NCI-H226 (cell line): ENCODE results near the gene SLC20A1.
A peak's percentile ranks its signal among the peaks of the same experiment; 100 is the strongest.
"Not testable (repeated sequence)": the region's sequence is repeated elsewhere in the genome, so short reads cannot be mapped to it uniquely, and the experiment has no call there.

Source experiments
- DNase-seq: peaks from one replicate; pipeline ENCODE4 v3.0.0-alpha.2; 2015

SLC20A1 gene

DNA sequence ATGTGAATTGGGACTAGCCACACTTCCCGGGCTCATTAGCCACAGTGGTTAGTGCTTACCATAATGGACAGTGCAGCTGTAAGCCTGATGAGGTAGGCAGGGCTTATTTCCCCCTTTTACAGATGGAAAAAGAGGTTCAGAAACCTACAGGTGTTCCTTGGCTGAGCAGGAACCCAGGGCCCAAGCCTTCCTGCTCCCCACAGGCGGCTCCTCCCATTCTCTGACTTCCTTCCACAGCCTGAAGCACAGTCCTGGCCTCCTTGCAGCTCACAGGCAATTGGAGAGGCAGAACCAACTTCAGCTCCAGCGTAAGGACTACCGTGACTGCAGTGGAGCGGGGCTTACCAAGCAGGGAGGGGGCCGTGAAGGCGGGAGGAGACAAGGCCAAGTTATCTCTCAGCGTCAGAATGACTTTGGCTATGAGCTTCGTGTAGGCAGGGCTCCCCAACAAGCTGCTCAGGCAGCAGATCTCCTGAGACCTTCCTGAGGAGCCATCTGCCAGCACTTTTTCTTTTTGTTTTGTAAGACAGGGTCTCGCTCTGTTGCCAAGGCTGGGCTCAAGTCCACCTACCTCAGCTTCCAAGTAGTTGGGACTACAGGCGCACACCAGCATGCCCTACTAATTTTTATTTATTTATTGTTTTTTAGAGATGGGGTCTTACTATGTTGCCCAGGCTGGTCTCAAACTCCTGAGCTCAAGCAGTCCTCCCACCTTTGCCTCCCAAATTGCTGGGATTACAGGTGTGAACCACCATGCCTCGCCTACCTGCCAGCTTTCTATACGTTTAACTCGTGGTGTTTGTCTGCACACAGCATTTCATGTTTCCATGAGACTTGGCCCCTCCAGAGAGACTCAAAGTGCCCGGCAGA is 40.8 kb downstream of the SLC20A1 start:
- no peak for DNase-seq

DNA sequence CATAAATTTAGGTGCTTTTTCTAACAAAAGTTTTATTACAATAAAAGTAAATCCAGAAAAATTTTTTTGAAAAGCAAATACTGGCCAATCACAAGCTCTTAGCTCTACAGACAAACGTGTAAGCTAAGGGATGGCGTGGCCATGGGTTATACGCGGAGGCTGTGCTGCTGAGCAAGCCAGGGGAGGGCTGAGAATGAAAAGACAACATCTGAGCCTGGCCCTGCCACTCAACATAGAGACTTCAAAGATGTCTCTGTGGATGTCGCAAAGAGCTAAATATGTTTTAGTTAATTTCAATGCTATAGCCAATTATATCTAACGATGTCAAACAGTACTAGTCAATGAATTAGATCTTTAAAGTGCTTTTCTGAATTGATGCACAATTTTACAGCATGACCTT is 41.8 kb downstream of the SLC20A1 start:
- no peak for DNase-seq

DNA sequence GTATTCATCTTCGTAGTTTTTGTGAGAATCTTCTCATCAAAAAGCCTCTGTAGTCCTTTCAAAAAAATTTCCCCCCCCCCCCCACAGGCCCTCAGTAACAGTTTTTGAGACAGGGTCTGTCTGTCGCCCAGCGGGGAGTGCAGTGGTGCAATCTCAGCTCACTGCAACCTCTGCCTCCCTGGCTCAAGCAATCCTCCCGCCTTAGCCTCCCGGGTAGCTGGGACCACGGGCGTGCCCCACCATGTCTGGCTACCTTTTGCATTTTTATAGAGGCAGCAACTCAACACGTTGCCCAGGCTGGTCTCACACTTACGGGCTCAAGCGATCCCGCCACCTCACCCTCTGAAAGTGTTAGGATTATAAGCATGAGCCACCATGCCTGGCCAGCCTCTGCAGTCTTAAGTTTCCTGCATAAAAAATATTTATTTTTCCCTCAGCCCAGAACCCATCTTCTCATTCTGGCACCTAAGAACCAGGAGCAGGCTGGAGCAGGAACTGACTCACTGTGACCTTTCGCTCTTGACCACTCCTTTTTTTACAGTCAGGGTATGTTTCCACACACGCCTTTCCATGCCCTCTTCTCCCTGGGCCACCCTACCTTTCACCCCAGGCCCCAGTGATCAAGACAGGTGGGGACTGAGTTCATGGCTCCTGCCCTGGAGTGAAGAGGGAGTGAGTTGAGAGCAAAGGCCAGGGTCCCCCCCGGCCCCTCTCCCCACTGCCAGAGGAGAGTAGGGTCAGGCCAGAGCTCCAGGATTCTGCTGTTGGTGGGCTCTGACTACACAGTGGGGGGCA is 42.5 kb downstream of the SLC20A1 start:
- DNase-seq = peak; percentile 61

DNA sequence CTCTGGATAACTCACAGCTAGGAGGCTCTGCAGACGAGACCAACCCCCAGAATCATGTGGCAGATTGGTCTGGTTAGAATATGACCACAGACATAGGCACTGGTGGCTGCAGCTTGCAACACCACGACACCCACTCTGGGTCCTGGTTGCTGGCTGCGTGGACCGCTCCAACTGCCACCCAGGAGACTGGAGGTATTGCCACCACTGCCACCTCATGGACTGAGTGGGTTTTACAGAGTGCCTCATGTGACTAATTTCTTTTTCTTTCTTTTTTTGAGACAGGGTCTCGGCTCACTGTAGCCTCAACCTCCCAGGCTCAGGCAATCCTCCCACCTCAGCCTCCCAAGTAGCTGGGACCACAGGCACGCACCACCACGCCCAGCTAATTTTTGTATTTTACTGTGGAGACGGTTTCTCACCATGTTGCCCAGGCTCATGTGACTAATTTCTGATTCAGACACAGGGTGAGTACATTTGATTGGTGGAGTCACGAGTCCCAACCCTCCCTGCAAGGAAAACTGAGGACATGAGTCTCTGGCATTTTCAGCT is 45.2 kb downstream of the SLC20A1 start:
- DNase-seq = peak; percentile 54

DNA sequence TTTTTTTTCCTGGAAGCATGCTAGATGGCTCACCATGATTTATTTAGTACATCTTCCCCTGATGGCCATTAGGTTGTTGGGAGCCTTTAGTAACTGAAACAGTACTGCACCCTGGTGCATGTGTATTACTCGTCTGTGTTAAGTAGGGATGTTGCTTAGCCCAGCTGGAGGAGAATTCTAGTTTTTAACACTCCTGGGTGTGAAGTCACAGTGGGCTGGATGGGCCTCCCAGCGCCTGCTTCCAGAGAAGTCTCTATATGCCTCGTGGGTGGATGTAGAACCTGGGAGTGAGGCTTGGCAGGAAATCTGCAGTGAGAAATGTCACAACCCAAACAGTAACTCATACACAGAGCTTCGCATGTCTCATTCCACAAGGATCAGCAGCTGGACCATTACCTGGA is 46.1 kb downstream of the SLC20A1 start:
- DNase-seq = peak; percentile 30

DNA sequence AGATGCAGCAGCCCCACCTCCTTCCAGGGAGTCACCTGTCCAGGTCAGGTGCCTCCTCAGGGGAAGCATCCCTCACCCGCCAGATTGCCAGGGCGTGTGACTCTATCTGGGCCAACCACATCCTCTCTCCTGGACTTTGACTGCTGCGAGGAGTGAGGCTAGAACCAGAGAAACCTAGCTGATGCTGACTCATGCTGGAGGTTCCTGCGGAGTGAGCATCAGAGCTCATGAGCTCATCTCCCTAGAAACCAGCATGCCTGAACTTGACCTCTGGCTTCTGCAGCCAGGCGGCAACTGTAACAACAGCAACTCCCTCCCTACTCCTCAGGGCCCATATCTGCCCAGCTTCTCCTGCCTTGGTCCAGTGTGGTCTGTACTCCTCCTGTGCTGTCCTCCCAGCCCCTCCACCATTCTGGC is 46.8 kb downstream of the SLC20A1 start:
- peak; percentile 100 for DNase-seq

DNA sequence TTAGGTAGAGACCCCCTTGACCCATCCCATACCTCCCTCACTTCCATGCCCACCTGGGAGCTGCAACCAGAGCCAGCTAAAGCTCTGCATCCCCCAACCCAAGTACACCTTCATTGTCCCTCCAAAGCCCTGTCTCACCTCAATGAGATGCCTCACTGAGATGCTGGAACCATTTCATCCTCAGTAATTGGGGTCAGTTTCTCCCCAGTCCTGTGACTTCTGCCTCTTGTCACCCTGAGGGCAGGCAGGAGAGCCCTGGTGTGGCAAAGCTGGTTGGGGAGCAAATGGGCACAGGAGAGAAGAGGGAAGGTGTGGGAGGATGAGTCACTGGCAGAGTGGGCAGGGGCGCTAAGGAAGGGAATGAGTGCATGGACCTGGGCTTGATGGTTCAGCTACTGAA is 47.2 kb downstream of the SLC20A1 start:
- peak; percentile 54 for DNase-seq

DNA sequence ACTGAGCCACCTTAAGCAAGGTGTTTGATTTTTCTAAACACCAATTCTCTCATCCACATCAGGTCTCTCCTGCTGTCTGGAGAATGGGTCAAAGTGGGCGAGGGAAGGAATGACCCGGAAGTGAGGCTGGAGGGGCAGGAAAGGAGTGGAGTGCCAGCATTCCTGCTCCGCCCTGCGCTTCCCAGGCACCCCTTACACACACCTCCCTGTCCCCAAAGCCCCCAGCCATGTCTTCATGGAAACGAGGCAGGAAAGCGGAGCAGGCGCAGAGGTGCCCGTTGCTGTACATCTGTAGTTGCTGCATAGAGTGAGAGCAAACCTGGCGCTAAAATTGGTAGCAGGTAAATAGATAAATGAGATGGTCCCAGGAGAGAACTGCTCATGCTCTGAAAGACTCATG is 47.9 kb downstream of the SLC20A1 start:
- DNase-seq = no peak

DNA sequence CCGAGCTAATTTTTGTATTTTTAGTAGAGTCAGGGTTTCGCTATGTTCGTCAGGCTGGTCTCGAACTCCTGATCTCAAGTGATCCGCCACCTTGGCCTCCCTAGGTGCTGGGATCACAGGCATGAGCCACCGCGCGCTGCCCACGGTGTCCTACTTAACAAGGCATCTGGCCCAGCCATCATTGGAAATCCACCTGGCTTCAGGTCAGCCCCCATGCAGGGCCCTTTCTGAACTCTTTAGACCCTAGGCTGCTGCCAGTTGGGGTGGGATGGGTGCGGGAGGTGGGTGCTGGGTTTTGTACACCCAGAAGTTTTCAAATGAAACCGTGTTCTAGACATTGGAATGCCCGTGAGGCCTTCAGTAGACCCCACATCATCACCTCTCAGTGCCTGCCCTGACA is 48.4 kb downstream of the SLC20A1 start:
- DNase-seq = no peak

DNA sequence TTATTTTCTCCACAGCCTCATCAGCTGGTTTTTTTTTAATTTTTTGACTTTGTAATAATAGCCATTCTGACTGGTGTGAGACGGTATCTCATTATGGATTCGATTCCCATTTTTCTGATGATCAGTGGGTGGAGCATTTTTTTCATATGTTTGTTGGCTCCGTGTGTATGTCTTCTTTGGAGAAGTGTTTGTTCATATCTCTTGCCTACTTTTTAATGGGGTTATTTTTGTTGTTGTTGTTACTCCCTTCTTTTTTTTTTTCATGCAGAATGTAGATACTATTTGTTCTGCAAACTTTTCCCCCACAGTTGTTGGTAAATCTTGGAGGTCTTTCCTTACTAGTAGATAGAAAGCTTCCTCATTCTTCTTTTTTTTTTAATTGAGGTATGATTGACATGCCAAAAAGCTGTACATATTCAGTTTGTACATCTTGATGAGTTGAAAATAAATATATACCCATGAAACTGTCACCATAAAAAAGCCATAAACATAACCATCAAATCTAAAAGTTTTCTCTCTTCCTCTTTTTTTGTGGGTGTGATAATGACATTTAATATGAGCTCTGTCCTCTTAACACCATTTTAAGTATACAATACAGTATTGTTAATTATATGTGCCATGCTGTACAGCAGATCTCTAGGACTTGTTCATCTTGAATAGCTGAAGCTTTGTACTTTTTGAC is 53.2 kb downstream of the SLC20A1 start:
- no peak for DNase-seq

DNA sequence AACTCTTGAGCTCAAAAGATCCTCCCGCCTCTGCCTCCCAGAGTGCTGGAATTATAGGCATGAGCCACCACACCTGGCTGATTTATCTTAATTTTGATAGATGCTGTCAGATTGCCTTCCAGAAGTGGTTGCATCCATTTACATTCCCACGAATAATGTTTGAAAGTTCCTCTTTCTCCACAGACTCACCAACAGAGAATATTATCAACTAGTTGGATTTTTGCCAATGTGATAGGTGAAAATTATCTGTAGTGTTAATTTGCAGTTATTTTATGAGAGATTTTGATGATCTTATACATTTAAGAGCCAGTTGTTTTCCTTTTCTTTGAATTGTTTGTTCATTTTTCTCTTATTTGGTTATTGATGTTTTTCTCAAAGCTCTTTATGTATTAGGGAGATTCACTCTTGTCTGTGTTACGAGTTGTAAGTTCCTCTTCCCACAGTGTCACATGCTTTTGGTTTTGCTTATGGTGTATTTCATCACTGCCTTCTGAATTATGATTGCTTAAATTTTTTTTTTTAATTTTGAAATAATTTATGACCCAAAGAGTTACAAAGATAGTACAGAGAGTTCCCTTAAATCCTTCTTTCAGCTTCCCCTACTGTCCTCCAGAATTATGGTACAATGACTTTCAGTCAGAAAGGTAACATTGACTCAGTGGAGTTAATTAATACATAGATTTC is 54.4 kb downstream of the SLC20A1 start:
- DNase-seq = no peak

DNA sequence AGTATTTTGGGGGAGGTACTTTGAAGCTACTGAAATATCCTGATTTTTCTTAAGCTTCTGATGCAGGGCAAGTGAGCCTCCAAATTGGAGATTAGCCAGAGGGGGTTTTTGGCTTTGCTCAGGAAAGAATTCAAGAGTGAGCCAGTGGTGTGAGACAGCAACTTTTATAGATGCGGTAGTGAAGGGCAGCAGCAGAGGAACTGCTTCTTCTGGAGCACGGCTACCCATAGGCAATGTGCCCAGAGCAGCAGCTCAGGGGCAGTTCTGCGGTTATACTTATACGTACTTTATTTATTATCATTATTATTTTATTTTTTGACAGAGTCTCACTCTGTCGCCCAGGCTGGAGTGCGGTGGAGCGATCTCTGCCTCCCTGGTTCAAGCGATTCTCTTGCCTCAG is 55.3 kb downstream of the SLC20A1 start:
- DNase-seq = no peak

DNA sequence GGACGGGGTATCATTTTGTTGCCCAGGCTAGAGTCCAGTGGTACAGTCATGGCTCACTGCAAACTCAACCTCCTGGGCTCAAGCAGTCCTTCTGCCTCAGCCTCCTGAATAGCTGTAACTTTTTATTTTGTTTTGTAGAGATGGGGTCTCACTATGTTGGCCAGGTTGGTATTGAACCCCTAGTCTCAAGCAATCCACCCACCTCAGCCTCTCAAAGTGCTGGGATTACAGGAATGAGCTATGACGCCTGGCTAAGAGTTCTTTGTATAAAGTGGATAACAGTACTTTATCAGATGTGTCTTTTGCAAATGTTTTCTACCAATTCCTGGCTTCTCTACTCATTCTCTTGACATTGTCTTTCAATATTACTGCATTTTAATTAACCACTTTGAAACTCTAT is 57.9 kb downstream of the SLC20A1 start:
- no peak for DNase-seq

DNA sequence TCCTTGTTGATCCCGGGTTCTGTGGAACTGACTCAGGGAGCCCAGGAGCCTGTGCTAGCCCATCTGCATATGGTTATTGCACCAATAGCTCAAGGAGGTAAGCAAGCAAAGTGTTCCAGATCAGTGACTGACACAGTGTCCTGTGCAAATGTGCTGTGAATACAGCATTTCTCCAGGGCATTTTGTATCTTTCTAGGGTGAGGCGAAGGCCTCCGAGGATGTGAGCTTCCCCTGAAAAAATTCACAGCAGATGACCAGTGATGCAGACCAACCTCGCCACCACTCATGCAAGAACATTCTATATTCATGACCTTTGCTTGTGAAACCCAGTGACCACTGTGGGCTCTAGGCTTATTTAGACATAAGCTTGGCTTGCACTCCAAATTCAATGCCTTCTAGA is 59.8 kb downstream of the SLC20A1 start:
- DNase-seq = peak; percentile 45

DNA sequence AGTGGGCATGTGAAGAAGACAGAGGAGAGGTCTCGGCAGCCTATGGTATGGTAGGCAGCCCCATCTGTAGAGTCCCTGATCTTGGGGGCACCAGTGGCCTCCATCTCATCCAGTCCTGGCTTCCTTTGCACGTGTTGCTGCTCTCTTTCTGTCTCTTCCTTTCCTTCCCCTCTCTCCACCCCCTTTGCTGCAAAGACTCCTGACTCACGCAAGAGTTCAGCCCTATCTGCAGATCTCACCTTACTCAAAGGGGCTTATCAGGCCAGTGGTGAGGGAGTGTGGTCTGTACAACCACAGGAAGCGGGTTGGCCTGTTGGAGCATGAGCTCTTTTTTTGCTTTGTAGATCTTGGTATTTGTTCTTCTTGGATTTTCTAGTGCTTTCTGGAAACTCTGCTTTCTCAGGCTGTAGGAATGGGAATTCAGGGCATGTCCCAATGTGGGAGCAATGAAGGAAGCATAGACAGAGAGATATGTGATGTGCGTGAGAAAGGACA is 60.5 kb downstream of the SLC20A1 start:
- DNase-seq = peak; percentile 98

DNA sequence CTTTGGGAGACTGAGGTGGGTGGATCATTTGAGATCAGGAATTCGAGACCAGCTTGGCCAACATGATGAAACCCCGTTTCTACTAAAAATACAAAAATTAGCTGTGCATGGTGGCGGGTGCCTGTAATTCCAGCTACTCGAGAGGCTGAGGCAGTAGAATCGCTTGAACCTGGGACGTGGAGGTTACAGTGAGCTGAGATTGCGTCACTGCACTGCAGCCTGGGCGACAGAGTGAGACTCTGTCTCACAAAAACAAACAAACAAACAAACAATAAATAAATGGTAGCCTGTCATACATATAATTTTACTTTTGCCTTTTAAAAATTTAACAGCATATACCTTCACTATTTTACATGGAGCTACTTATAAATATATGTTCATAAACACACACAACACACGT is 61.2 kb downstream of the SLC20A1 start:
- not testable (repeated sequence) for DNase-seq

DNA sequence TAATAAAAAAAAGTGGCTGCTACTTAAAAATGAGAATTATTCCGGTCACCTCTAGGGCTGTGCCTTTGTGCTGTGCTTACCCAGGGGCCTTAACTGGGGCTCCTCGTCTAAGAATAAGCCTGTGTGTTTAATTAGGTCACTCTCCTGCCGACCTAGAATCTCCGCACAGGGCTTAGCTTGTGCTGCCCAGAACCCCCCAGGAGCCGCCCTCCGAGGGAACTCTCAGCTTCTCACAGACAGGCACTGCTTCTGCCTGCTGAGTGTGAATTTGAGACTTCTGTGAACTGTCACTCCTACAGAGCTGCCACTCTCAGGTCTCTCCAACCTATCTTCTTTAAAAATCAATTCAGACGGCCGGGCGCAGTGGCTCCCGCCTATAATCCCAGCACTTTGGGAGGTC is 63.2 kb downstream of the SLC20A1 start:
- no peak for DNase-seq

DNA sequence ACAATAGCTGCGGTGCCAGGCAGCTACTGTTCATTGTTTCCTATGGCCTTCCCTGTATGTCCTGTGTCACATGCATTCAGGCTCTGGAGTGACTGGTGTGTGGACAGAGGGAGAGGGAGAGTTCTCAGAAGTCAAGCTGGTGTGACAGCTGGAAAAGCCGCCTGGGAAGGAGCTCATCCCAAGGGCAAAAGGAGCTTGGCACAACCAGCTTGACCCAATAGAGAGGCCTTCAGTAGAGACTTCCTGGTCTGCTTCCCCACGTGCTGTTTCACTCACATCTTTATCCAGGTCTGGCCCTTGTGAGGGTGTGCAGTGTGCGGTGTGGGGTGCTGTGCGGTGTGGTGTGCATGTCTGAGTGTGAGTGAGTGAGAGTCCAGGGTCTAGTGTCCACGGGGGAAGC is 64.0 kb downstream of the SLC20A1 start:
- DNase-seq = no peak

DNA sequence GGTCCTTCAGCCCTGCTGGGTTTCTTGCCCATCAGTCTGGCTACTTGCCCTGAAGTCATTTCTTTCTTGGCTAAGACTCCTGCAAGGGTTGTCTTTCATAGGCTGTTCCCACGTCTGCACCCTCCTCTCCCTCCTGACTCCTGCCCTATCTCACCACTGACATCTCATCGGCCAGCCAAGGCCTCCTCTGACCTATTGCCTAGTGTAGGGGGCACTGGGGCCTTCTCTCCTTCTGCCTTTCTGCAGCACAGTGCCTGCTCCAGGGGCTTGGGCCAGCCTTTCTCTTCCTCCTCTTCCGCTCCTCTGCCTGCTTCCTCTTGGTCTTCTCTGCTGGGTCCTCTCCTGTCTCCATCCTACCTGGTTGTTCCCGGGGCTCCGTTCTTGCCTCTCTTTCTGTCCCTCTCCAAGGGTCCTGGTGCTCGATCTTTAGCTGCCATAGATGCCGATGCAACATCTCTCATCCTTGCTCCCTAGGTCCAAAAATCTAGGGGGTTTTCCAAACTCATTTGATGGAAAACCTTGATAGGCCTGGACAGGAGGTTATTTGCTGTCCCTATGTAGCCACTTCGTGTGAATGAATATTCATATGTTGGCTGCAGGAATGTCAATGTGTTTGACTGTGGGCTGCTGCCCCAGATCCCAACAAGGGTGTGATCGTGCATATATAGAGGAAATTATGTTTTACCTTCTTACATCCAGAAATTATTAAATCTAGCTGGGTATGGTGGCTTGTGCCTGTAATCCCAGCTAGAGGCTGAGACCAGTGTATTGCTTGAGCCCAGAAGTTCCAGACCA is 65.4 kb downstream of the SLC20A1 start:
- no peak for DNase-seq

DNA sequence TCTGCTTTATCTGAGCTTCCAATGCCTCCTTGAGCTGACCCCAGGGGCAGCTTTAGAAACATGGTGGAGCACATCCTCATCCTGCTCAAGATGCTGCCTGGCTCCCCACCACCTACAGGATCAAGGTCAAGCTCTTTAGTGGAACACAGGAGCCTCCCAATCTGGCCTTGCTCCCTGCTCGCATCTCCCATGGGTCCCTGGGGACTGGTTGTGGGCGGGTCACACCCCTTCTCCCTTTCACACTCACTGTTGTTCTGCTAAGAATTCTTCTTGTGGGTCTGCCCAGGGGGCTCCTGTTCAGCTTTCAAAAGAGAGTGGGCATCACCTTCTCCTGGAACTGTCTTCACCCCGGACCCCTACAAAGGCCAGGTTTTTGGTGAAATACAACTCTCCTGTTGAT is 66.7 kb downstream of the SLC20A1 start:
- no peak for DNase-seq

DNA sequence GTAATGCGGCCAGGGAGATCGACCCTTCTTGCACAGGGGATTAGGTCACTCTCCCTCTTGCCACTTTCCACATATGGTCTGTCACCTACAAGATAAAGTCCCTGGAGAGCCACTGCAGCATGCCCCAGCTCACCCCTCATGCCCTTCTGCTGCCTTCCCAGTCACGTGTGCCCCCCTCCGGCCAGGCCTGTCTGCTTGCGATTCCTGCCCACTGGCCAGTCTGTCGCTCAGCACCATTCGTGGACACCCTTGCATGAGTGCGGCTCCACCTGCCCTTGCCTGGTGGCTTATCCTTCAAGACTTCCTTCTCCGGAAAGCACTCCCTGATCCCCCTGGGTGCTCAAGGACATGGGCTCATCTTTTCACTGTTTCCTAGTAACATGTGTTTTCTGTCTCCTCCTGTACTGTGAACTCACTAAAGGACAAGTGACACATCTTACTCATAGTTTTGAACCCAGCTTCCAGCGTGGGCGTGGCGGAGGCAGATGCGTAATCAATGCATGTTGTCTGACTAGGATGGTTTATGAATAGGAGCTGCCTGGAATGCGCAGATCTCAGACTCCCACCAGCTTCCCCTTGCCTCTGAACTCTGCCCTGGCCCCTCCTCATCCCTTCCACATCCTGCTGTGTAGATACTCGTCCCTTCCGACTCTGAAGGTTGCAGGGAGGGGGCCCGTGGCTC is 67.3 kb downstream of the SLC20A1 start:
- no peak for DNase-seq
